ENCODE measurements around the gene RS1.

- no peak for TF ChIP-seq CTCF (conservative IDR thresholded peaks at IDR 0.05 in 1 of 2, IDR thresholded peaks at IDR 0.05 in 1 of 2; ENCODE audit: extremely low read depth in 1 of 2, insufficient read depth in 1 of 2, low read depth in 1 of 2, low read length in 2 of 2)
- TF ChIP-seq EZH2 (IDR thresholded peaks at IDR 0.05; ENCODE audit: borderline replicate concordance, low read length) = no peak
Measured at GRCh38 chrX:18640686-18641085, 31.2 kb downstream of the RS1 start.
